ENCODE measurements around the gene BAZ1B. TPM values are rescaled to one million over a fixed set of nuclear protein-coding genes. Genes with fewer than 3 reads are reported as not detected.

BAZ1B gene
- total RNA-seq, 1 donor from 2014 or later, result 85.8 TPM

GRCh38 chr7:73426016-73426415 lies 96.1 kb downstream of the BAZ1B start:
- Histone ChIP-seq H4K20me1 (ENCODE audit: low read depth) (no peaks in the 10 kb centered on the region), H3K36me3 (no peaks in the 10 kb centered on the region), H2AFZ (replicated peaks) (no peak overlapping the region), H3K4me2 (no peak overlapping the region), H3K4me1 (peaks cover 26% of the 10 kb centered on the region), H3K79me2 (ENCODE audit: low read depth) (no peaks in the 10 kb centered on the region), H3F3A (ENCODE audit: low read depth) (peaks cover 20% of the 10 kb centered on the region), H3K9me3 (ENCODE audit: low read depth) (no peaks in the 10 kb centered on the region), H3K9ac (no peak overlapping the region), H3K27me3 (no peaks in the 10 kb centered on the region), H3K27ac (no peak overlapping the region), H3K4me3 (no peak overlapping the region)
- Mint-ChIP-seq H3K27me3 (ENCODE audit: insufficient read depth, low read depth) (peaks cover 21% of the 10 kb centered on the region), H3K27ac (no peak overlapping the region), H3K9me3 (no peaks in the 10 kb centered on the region), H3K4me1 (peaks cover 27% of the 10 kb centered on the region), H3K4me3 (no peak overlapping the region), H3K36me3 (no peaks in the 10 kb centered on the region)
- TF ChIP-seq EZH2 (IDR thresholded peaks at IDR 0.05) (no peak), EZH2phosphoT487 (IDR thresholded peaks at IDR 0.05) (no peak)
- TF ChIP-seq, protein P1, sequence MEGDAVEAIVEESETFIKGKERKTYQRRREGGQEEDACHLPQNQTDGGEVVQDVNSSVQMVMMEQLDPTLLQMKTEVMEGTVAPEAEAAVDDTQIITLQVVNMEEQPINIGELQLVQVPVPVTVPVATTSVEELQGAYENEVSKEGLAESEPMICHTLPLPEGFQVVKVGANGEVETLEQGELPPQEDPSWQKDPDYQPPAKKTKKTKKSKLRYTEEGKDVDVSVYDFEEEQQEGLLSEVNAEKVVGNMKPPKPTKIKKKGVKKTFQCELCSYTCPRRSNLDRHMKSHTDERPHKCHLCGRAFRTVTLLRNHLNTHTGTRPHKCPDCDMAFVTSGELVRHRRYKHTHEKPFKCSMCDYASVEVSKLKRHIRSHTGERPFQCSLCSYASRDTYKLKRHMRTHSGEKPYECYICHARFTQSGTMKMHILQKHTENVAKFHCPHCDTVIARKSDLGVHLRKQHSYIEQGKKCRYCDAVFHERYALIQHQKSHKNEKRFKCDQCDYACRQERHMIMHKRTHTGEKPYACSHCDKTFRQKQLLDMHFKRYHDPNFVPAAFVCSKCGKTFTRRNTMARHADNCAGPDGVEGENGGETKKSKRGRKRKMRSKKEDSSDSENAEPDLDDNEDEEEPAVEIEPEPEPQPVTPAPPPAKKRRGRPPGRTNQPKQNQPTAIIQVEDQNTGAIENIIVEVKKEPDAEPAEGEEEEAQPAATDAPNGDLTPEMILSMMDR (IDR thresholded peaks at IDR 0.05), result no peak
- DNase-seq (ENCODE audit: low spot score), result no peak

DNA sequence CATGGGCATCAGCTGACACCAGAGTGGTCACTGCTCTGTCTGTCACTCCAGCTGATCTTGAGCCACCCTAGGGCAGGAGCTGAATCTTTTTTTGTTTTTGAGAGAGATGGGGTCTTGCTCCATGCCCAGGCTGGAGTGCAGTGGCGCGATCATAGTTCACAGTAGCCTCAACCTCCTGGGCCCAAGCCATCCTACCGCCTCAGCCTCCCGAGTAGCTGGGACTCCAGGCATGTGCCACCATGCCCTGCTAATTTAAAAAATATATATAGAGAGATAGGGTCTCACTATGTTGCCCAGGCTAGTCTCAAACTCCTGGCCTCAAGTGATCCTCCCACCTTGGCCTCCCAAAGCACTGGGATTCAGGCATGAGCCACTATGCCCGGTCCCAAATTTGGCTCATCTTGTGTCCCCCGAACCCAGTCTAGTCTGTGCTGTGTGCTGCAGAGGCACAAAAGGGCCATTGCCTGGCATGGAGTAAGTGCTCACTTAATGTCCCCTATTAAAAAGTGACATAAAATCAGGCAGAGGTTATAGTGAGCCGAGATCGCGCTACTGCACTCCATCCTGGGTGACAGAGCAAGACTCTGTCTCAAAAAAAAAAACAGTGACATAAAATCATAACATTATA lies 96.6 kb downstream of the BAZ1B start:
- no peak overlapping the region for H2AFZ ChIP-seq (replicated peaks)
- H3K27ac Mint-ChIP-seq, result peak overlapping the region; percentile 69
- H3K9ac ChIP-seq, result no peak overlapping the region
- H3K27me3 ChIP-seq, result no peaks in the 10 kb centered on the region
- no peak overlapping the region for H3K27ac ChIP-seq
- TF ChIP-seq EZH2 (IDR thresholded peaks at IDR 0.05) (no peak), EZH2phosphoT487 (IDR thresholded peaks at IDR 0.05) (no peak)
- TF ChIP-seq, protein P1 (IDR thresholded peaks at IDR 0.05), result no peak
- H3F3A ChIP-seq (ENCODE audit: low read depth), result peaks cover 16% of the 10 kb centered on the region
- H4K20me1 ChIP-seq (ENCODE audit: low read depth), result no peaks in the 10 kb centered on the region
- no peaks in the 10 kb centered on the region for H3K36me3 ChIP-seq
- peaks cover 25% of the 10 kb centered on the region for H3K4me1 Mint-ChIP-seq
- no peaks in the 10 kb centered on the region for H3K9me3 ChIP-seq (ENCODE audit: low read depth)
- no peaks in the 10 kb centered on the region for H3K79me2 ChIP-seq (ENCODE audit: low read depth)
- no peaks in the 10 kb centered on the region for H3K36me3 Mint-ChIP-seq
- H3K4me3 Mint-ChIP-seq, result no peak overlapping the region
- peaks cover 21% of the 10 kb centered on the region for H3K27me3 Mint-ChIP-seq (ENCODE audit: insufficient read depth, low read depth)
- no peak overlapping the region for H3K4me3 ChIP-seq
- no peak overlapping the region for H3K4me2 ChIP-seq
- H3K4me1 ChIP-seq, result peaks cover 26% of the 10 kb centered on the region
- DNase-seq (ENCODE audit: low spot score), result no peak
- no peaks in the 10 kb centered on the region for H3K9me3 Mint-ChIP-seq

DNA sequence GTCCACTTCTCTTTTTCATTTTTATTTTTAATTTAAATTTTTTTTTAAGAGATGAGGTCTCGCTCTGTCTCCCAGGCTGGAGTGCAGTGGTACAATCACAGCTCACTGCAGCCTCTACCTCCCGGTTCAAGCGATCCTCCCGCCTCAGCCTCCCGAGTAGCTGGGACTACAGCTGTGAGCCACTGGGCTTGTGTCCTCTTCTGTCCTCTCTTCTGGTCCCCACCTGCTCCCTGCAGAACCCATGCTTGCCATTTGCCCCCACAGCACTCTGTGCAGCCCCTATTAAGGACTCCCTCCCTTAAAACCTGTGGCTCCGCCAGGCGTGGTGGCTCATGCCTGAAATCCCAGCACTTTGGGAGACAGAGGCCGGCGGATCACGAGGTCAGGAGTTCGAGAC lies 97.6 kb downstream of the BAZ1B start:
- no peak overlapping the region for H2AFZ ChIP-seq (replicated peaks)

More for the DNA sequence above, 97.6 kb downstream of the BAZ1B start:
- Histone ChIP-seq H3K4me2 (peak overlapping the region; percentile 57), H4K20me1 (ENCODE audit: low read depth) (no peaks in the 10 kb centered on the region), H3K79me2 (ENCODE audit: low read depth) (no peaks in the 10 kb centered on the region), H3K27me3 (no peaks in the 10 kb centered on the region), H3K27ac (no peak overlapping the region), H3F3A (ENCODE audit: low read depth) (peaks cover 10% of the 10 kb centered on the region), H3K4me3 (peak overlapping the region; percentile 28), H3K9ac (no peak overlapping the region), H3K4me1 (peaks cover 20% of the 10 kb centered on the region), H3K9me3 (ENCODE audit: low read depth) (no peaks in the 10 kb centered on the region), H3K36me3 (no peaks in the 10 kb centered on the region)
- no peaks in the 10 kb centered on the region for H3K9me3 Mint-ChIP-seq
- no peak for DNase-seq (ENCODE audit: low spot score)
- H3K27me3 Mint-ChIP-seq (ENCODE audit: insufficient read depth, low read depth), result peaks cover 18% of the 10 kb centered on the region
- H3K4me1 Mint-ChIP-seq, result peaks cover 25% of the 10 kb centered on the region
- H3K4me3 Mint-ChIP-seq, result peak overlapping the region; percentile 71
- no peaks in the 10 kb centered on the region for H3K36me3 Mint-ChIP-seq
- TF ChIP-seq EZH2phosphoT487 (IDR thresholded peaks at IDR 0.05) (no peak), EZH2 (IDR thresholded peaks at IDR 0.05) (no peak)
- TF ChIP-seq, protein P1 (IDR thresholded peaks at IDR 0.05), result no peak
- peak overlapping the region; percentile 74 for H3K27ac Mint-ChIP-seq

Measured in neural progenitor cell (in vitro differentiated cells).